Tibial artery (tissue), 4 donors: ENCODE results near the gene COL15A1.
A peak's percentile ranks its signal among the peaks of the same experiment; 100 is the strongest.

Experiments used
- DNase-seq, 2 donors: peaks; one replicate each; pipeline ENCODE4 v3.0.0-alpha.2; 2019
- H3K27ac ChIP-seq, 2 donors: fragments of 200-600 bp; sonication (generic) in 1 of 2; 1 replicate in 1 of 2; 2 replicates in 1 of 2; pipeline ENCODE4 v1.5.1; 2018 to 2019; ENCODE audit warnings: mild to moderate bottlenecking in 1 of 2
- H3K27me3 ChIP-seq, 2 donors: fragments of 200-600 bp; sonication (generic) in 1 of 2; one replicate each; pipeline versions ENCODE4 v1.5.1 to v1.6.0; 2016 to 2019
- H3K36me3 ChIP-seq, 3 donors: fragments of 200-600 bp; sonication (generic) in 2 of 3; one replicate each; pipeline ENCODE4 v1.5.1; 2016 to 2019; ENCODE audit warnings: mild to moderate bottlenecking in 2 of 3
- H3K4me1 ChIP-seq, 4 donors: fragments of 200-600 bp; sonication (generic) in 2 of 4; 1 replicate in 3 of 4; 2 replicates in 1 of 4; pipeline ENCODE4 v1.5.1; 2016 to 2019
- H3K4me3 ChIP-seq, 2 donors: fragments of 200-600 bp; sonication (generic) in 1 of 2; 1 replicate in 1 of 2; 2 replicates in 1 of 2; pipeline ENCODE4 v1.5.1; 2018 to 2019; ENCODE audit warnings: mild to moderate bottlenecking in 2 of 2
- H3K9me3 ChIP-seq, 3 donors: fragments of 200-600 bp; sonication (generic) in 1 of 3; one replicate each; pipeline ENCODE4 v1.5.1; 2016 to 2019
- intact Hi-C: fragments of 100-400 bp; cut with DNase I; formaldehyde crosslinking; loops from one replicate; pipeline ENCODE4 v1.15.0; 2023; ENCODE audit warnings: low total_unique reads
- TF ChIP-seq, protein P1 (sequence below), 2 experiments: fragments of 200-600 bp in 1 of 2; fragments of 450-650 bp in 1 of 2; IDR thresholded peaks; one replicate each; pipeline ENCODE4 v1.5.1; 2017 to 2019; ENCODE audit warnings: antibody characterized with exemption in 2 of 2, mild to moderate bottlenecking in 1 of 2, moderate library complexity in 1 of 2

Gene COL15A1

DNA sequence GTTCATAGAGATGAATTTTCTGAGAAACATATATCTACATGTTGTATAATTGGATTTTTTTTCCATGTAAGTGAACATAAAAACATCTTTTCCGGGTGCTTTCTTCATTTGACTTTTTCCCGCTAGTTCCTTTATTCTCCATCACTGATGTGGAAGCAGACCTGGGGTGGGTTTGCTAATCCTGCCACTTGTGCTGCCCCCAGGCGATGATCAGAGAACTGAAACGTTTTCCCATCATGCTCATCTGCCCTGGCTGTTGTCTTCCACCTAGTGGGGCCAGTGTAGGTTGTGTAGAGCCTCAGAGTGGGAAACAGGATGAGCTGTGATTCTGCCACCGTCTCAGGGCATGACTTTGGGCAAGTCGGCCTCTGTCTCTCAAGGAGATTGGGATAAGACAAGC is 127.0 kb downstream of the COL15A1 start:
- DNase-seq = no peak
- TF ChIP-seq, protein P1, sequence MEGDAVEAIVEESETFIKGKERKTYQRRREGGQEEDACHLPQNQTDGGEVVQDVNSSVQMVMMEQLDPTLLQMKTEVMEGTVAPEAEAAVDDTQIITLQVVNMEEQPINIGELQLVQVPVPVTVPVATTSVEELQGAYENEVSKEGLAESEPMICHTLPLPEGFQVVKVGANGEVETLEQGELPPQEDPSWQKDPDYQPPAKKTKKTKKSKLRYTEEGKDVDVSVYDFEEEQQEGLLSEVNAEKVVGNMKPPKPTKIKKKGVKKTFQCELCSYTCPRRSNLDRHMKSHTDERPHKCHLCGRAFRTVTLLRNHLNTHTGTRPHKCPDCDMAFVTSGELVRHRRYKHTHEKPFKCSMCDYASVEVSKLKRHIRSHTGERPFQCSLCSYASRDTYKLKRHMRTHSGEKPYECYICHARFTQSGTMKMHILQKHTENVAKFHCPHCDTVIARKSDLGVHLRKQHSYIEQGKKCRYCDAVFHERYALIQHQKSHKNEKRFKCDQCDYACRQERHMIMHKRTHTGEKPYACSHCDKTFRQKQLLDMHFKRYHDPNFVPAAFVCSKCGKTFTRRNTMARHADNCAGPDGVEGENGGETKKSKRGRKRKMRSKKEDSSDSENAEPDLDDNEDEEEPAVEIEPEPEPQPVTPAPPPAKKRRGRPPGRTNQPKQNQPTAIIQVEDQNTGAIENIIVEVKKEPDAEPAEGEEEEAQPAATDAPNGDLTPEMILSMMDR (IDR thresholded peaks at IDR 0.05) = no peak
- H3K36me3 ChIP-seq = peaks cover 11 to 16% (median 14%) of the 10 kb centered on the region in 3 donors
- intact Hi-C loops = no loop called here
- peaks cover 0 to 34% (median 12%) of the 10 kb centered on the region in 4 donors for H3K4me1 ChIP-seq
- H3K4me3 ChIP-seq = no peak overlapping the region
- H3K27me3 ChIP-seq = no peaks in the 10 kb centered on the region
- peak overlapping the region; percentile 50 to 65 for H3K27ac ChIP-seq
- no peaks in the 10 kb centered on the region for H3K9me3 ChIP-seq

DNA sequence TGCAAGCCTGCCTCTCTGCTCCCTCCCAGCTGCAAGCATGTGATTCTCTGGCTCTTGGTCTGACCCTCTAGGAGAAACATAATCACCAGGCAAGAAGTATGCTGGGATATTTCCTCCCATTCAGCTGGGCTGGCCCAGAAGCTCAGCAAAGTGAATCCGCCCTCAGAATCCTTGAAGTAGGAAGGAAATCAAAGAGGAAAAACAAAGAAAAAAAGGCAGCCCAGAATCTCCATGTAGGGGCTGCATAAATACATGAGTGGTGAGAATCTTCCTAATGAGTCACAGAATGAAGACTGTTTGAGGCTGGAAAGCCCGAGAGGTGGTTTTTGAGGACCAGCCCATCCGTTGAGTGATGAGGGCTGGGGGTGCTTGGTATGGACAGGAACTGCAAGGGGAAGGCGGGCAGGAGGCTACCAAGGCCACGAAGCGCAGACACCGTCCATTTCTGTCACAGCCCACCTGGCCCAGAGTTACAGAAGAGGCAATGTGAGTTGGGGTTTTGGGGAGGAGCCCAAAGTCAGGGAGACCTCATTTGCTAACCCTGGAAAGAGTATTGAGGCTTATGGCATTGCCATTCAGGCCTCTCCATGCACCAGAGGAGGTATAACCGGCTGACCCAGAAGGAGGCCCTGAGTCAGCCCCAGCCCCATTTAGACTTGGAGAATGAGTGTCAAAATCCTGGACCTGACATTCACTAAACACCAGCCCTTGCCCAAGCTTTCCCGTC is 127.8 kb downstream of the COL15A1 start:
- Histone ChIP-seq H3K9me3 (no peaks in the 10 kb centered on the region), H3K4me3 (no peak overlapping the region), H3K36me3 (peaks cover 11 to 16% (median 14%) of the 10 kb centered on the region in 3 donors), H3K27ac (peak overlapping the region; percentile 50 to 65), H3K4me1 (peaks cover 0 to 42% (median 12%) of the 10 kb centered on the region in 4 donors), H3K27me3 (no peaks in the 10 kb centered on the region)
- intact Hi-C loops = no loop called here
- peak in 1 of 2 donors; percentile 69 for DNase-seq
- TF ChIP-seq, protein P1 (IDR thresholded peaks at IDR 0.05) = no peak

DNA sequence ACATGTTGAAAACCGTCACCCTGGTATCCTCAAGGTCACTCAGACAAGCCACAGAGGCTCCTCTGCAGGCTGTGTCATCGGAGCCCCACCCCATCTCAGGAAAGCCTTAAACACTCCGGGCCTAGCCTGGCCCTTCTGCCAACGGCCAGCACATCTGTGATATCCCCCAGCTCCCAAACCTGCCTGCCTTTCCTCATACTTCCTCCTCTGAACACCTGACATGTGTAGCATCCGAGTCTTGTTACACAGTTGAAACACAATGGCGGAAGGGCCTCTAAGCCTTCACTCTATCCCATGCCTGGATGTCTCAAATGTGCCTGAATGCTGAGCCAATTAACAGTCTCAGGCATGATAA is 128.3 kb downstream of the COL15A1 start:
- intact Hi-C loops = no loop called here
- no peaks in the 10 kb centered on the region for H3K9me3 ChIP-seq
- H3K36me3 ChIP-seq = peaks cover 7 to 11% (median 11%) of the 10 kb centered on the region in 3 donors
- H3K27ac ChIP-seq = peak overlapping the region; percentile 50 to 65
- no peak overlapping the region for H3K4me3 ChIP-seq
- H3K27me3 ChIP-seq = no peaks in the 10 kb centered on the region
- TF ChIP-seq, protein P1 (IDR thresholded peaks at IDR 0.05) = no peak
- H3K4me1 ChIP-seq = peaks cover 0 to 48% (median 12%) of the 10 kb centered on the region in 4 donors
- no peak for DNase-seq

DNA sequence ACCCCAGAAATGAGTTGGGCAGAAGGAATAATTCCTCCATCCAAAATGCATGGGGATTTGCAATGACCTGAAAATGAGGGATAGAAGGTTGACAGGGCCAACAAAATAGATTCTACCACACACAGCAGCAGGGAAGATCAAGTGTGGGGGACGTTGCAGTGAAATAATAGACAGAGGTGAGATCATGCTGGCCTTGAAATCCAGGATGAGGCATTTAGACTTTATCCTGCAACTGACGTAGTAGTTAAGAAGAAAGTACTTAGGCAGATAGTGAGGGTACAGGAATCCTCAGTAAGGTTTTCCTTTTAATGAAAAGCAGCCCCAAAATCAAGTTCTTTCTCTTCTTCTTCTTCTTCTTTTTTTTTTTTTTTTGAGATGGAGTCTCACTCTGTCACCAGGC is 129.6 kb downstream of the COL15A1 start:
- Histone ChIP-seq H3K36me3 (no peaks in the 10 kb centered on the region), H3K4me3 (no peak overlapping the region), H3K9me3 (no peaks in the 10 kb centered on the region), H3K27ac (no peak overlapping the region), H3K4me1 (peaks cover 0 to 48% (median 12%) of the 10 kb centered on the region in 4 donors), H3K27me3 (no peaks in the 10 kb centered on the region)
- DNase-seq = no peak
- intact Hi-C loops = no loop called here
- TF ChIP-seq, protein P1 (IDR thresholded peaks at IDR 0.05) = no peak

DNA sequence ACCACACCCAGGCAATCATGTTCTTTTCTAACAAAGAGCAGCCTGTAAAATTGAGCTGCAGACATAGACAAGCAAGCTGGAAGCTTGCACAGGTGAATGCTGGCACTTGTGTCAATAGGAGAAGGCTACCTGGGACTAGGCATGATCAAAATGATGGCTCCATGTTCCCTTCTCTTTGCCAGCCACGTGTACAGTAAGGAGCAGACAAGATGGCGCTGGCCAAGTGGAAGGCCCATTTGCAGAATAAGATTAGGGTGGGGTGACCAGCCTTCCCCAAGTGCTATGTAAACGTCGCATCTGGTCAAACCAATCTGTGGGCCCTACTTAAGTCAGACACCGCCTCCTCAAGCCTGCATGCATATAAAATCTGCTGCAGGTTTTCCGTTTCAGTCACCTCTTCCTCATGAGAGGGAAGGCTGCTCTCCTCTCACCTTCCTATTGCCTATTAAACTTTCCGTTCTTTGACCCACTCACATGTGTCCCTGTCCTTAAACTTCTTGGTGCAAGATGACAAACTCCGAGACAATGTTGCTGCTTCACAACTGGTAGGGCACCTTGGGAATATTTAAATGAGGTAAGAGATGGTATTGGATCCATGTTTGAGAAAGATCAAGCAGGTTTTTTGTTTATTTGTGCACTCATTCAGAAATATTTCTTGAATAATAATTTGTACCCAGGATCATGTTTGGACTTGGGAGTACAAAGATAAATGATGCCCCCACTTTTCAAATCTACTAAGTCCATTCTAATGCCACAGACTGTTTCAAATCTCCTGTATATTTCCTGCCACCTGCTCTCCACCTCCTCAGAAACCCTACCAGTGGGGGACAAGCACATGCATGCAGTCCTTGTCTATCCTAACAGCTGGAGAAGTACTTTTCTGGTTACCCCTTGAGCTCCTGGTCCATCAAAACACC is 130.5 kb downstream of the COL15A1 start:
- Histone ChIP-seq H3K4me1 (peaks cover 0 to 47% (median 12%) of the 10 kb centered on the region in 4 donors), H3K4me3 (no peak overlapping the region), H3K27me3 (no peaks in the 10 kb centered on the region), H3K36me3 (no peaks in the 10 kb centered on the region), H3K27ac (no peak overlapping the region), H3K9me3 (no peaks in the 10 kb centered on the region)
- TF ChIP-seq, protein P1 (IDR thresholded peaks at IDR 0.05) = no peak
- intact Hi-C loops = no loop called here
- no peak for DNase-seq
